ENCODE data around the gene ZBTB7C. TPM values are rescaled to one million over a fixed set of nuclear protein-coding genes. Genes with fewer than 3 reads are reported as not detected.

ZBTB7C gene
- polyA plus RNA-seq (2013, experiment 1 of 2), result 0.04 TPM
- polyA plus RNA-seq (2013, experiment 2 of 2), result 0.86 TPM

DNA sequence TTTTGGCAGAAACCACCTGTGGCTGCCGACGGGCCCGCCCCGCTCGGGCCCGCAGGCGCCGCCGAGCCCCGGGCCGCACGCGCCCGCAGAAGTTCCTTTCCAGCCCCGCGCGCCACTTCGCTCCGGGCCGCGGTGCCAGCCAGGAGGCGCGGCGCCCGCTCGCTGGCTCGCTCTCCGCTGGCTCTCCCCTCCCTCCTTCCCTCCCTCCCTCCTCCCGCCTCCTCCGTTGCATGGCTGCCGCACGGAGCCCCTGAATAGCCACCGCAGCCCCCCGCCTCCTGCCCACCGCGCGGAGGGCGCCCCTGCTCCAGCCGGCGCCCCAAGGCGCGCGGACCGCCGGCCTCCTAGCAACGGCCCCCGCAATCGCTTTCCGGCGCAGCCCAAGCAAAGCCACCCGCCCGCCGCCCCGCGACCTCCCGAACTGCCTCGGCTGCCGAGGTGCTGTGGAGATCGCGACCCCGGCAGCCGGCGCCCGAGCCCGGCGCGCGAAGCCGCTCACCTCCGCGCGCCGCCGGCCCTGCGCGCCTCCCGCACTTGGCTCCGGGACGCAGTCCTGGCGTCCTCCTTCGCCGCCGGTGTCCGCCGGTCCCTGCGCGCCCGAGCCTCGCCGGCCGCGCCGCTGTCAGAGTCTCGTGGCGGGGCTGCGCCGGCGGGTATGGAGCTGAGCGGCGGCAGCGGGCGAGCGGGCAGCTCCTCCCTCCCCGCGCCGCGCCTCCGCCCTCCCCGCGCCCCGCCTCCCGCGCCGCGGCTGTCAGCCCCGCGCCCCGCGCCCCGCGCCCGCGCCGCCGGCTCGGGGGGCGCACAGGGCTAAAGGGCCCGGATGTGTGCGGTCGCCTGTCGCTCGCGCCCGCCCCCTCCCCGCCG, at the start of gene ZBTB7C:
ZBTB7C (minus strand) TSS at position 657 of the 864 bp plus-strand sequence.
- Histone ChIP-seq H3K36me3 (ENCODE audit: control insufficient read depth, insufficient read depth, low read length) (no peaks in the 10 kb centered on the region), H3K9me3 (ENCODE audit: control insufficient read depth, low read length) (no peaks in the 10 kb centered on the region), H3K4me1 (ENCODE audit: control insufficient read depth, insufficient read depth, low read length, poor library complexity, severe bottlenecking) (peaks cover 31% of the 10 kb centered on the region), H3K4me3 (ENCODE audit: extremely low read depth, insufficient read depth, low read length, poor library complexity, severe bottlenecking) (peak within 1 kb of the TSS; percentile 58), H3K27ac (ENCODE audit: low read depth, low read length, severe bottlenecking) (no peak within 1 kb of the TSS)
- WGBS, 2 experiments (ENCODE audit: insufficient coverage in 2 of 2), result 0% methylated on average over 79 to 107 of the region's 136 CpGs

- no peaks in the 10 kb centered on the region for H3K9me3 ChIP-seq (ENCODE audit: control insufficient read depth, low read length)
- WGBS, 2 experiments (ENCODE audit: insufficient coverage in 2 of 2), result 89 to 92% methylated on average over 6 to 8 of the region's 9 CpGs
- no peaks in the 10 kb centered on the region for H3K36me3 ChIP-seq (ENCODE audit: control insufficient read depth, insufficient read depth, low read length)
- no peak overlapping the region for H3K4me3 ChIP-seq (ENCODE audit: extremely low read depth, insufficient read depth, low read length, poor library complexity, severe bottlenecking)
- no peak overlapping the region for H3K27ac ChIP-seq (ENCODE audit: low read depth, low read length, severe bottlenecking)
- peaks cover 14% of the 10 kb centered on the region for H3K4me1 ChIP-seq (ENCODE audit: control insufficient read depth, insufficient read depth, low read length, poor library complexity, severe bottlenecking)
These were observed 47.7 kb upstream of the ZBTB7C start for GRCh38 chr18:48456838-48457237.

GRCh38 chr18:48455555-48456478, 46.6 kb upstream of the ZBTB7C start:
- Histone ChIP-seq H3K4me1 (ENCODE audit: control insufficient read depth, insufficient read depth, low read length, poor library complexity, severe bottlenecking) (peaks cover 14% of the 10 kb centered on the region), H3K36me3 (ENCODE audit: control insufficient read depth, insufficient read depth, low read length) (no peaks in the 10 kb centered on the region), H3K9me3 (ENCODE audit: control insufficient read depth, low read length) (no peaks in the 10 kb centered on the region), H3K27ac (ENCODE audit: low read depth, low read length, severe bottlenecking) (no peak overlapping the region), H3K4me3 (ENCODE audit: extremely low read depth, insufficient read depth, low read length, poor library complexity, severe bottlenecking) (no peak overlapping the region)
- 75 to 84% methylated on average over 9 to 12 of the region's 13 CpGs for whole genome bisulfite sequencing, 2 experiments (ENCODE audit: insufficient coverage in 2 of 2)

DNA sequence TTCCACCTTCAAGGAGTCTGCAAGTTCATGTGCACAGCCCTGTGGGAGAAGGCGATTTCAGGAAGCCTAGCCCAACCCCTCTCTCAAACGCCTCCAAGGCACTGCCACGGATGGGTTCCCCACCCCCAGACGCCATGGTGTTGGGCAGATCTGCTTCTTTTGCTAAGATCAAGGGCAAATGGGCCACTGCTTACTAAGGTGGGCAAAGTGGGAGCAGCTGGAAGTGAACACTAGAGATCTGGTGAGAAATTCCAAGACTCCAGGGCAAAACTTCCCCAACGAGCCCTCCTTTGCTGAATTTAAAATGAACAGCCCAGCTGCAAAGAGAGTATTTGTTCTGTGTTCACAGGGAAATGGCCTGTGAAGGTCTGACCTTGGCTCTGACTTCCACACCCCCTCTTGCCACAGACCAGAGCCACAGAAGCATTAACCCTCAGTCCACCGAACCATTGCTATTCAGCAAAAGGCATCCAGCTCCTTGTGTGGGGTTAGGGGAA, 45.1 kb upstream of the ZBTB7C start:
- no peak overlapping the region for H3K27ac ChIP-seq (ENCODE audit: low read depth, low read length, severe bottlenecking)
- no peaks in the 10 kb centered on the region for H3K36me3 ChIP-seq (ENCODE audit: control insufficient read depth, insufficient read depth, low read length)
- peaks cover 14% of the 10 kb centered on the region for H3K4me1 ChIP-seq (ENCODE audit: control insufficient read depth, insufficient read depth, low read length, poor library complexity, severe bottlenecking)
- H3K4me3 ChIP-seq (ENCODE audit: extremely low read depth, insufficient read depth, low read length, poor library complexity, severe bottlenecking), result no peak overlapping the region
- H3K9me3 ChIP-seq (ENCODE audit: control insufficient read depth, low read length), result no peaks in the 10 kb centered on the region
- 67 to 83% methylated on average over 2 to 3 of the region's 6 CpGs for WGBS, 2 experiments (ENCODE audit: insufficient coverage in 2 of 2)

- 94 to 96% methylated on average over 4 to 9 of the region's 9 CpGs for WGBS, 2 experiments (ENCODE audit: insufficient coverage in 2 of 2)
- no peak overlapping the region for H3K27ac ChIP-seq (ENCODE audit: low read depth, low read length, severe bottlenecking)
- H3K4me1 ChIP-seq (ENCODE audit: control insufficient read depth, insufficient read depth, low read length, poor library complexity, severe bottlenecking), result peaks cover 14% of the 10 kb centered on the region
- no peaks in the 10 kb centered on the region for H3K36me3 ChIP-seq (ENCODE audit: control insufficient read depth, insufficient read depth, low read length)
- no peak overlapping the region for H3K4me3 ChIP-seq (ENCODE audit: extremely low read depth, insufficient read depth, low read length, poor library complexity, severe bottlenecking)
- H3K9me3 ChIP-seq (ENCODE audit: control insufficient read depth, low read length), result no peaks in the 10 kb centered on the region
These were observed 44.3 kb upstream of the ZBTB7C start for GRCh38 chr18:48453330-48454066.

DNA sequence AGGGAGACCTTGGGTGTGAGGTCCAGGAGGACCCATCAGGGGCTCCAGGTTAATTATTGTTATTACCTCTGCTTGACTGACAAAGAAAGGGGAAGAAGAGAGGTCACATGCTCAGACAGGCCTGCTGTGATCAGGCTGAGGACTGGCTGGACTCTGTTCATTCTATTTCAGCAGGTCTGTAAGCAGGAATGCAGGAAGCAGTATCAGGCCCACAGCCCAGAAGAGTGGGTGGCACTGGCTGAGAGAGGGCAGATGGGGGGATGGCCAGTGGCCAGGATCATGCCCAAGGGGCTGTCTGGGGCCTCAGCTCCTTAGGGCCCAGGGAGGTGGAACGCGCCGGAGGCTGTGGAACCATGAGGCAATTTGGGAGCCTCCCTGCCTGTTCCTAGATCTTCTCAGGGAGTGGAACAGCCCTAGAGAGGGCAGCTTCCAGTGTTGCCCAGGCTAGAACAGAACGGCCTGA, 43.7 kb upstream of the ZBTB7C start:
- 94 to 95% methylated on average over 3 to 4 of the region's 4 CpGs for WGBS, 2 experiments (ENCODE audit: insufficient coverage in 2 of 2)
- no peak overlapping the region for H3K4me3 ChIP-seq (ENCODE audit: extremely low read depth, insufficient read depth, low read length, poor library complexity, severe bottlenecking)
- peaks cover 14% of the 10 kb centered on the region for H3K4me1 ChIP-seq (ENCODE audit: control insufficient read depth, insufficient read depth, low read length, poor library complexity, severe bottlenecking)
- no peaks in the 10 kb centered on the region for H3K9me3 ChIP-seq (ENCODE audit: control insufficient read depth, low read length)
- H3K27ac ChIP-seq (ENCODE audit: low read depth, low read length, severe bottlenecking), result no peak overlapping the region
- no peaks in the 10 kb centered on the region for H3K36me3 ChIP-seq (ENCODE audit: control insufficient read depth, insufficient read depth, low read length)

- Histone ChIP-seq H3K27ac (ENCODE audit: low read depth, low read length, severe bottlenecking) (no peak overlapping the region), H3K4me1 (ENCODE audit: control insufficient read depth, insufficient read depth, low read length, poor library complexity, severe bottlenecking) (peaks cover 9% of the 10 kb centered on the region), H3K9me3 (ENCODE audit: control insufficient read depth, low read length) (no peaks in the 10 kb centered on the region), H3K4me3 (ENCODE audit: extremely low read depth, insufficient read depth, low read length, poor library complexity, severe bottlenecking) (no peak overlapping the region), H3K36me3 (ENCODE audit: control insufficient read depth, insufficient read depth, low read length) (no peaks in the 10 kb centered on the region)
- 92 to 100% methylated on average over 2 of the region's 2 CpGs for WGBS, 2 experiments (ENCODE audit: insufficient coverage in 2 of 2)
These were observed 41.5 kb upstream of the ZBTB7C start for GRCh38 chr18:48450685-48451084.

DNA sequence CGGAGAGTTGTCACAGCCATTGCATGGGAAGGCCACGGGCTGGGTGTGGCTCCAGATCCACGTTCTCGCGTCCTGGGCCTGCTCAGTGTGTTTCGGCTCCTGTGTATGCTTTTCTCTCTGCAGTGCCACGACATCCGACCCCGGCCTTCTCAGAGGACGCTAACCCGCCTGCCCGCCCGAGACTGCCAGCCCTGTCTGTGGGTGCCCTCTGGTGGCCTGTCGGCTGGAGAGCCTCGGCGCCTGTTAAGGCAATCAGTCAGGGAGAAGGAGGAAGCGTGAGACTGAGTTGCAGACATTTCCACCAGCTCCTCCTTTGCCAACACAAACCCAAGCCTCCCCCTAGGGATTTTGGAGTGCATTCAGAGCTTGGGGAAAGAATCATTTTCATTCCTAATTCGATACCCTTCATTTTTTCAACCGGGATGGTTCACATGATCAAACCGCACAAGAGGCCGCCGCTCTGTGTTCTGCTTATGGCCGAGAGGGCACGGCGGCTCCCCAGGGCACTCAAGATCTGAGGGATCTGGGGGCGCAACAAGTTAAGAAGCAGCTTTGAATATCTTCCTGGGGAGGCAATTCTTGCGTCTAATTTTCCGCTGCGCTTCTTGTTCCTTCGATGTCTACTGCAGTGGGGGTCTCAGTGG, 37.5 kb upstream of the ZBTB7C start:
- H3K27ac ChIP-seq (ENCODE audit: low read depth, low read length, severe bottlenecking), result no peak overlapping the region
- 56 to 64% methylated on average over 19 to 22 of the region's 30 CpGs for WGBS, 2 experiments (ENCODE audit: insufficient coverage in 2 of 2)
- no peak overlapping the region for H3K4me3 ChIP-seq (ENCODE audit: extremely low read depth, insufficient read depth, low read length, poor library complexity, severe bottlenecking)
- H3K36me3 ChIP-seq (ENCODE audit: control insufficient read depth, insufficient read depth, low read length), result no peaks in the 10 kb centered on the region
- H3K9me3 ChIP-seq (ENCODE audit: control insufficient read depth, low read length), result no peaks in the 10 kb centered on the region
- H3K4me1 ChIP-seq (ENCODE audit: control insufficient read depth, insufficient read depth, low read length, poor library complexity, severe bottlenecking), result no peaks in the 10 kb centered on the region

DNA sequence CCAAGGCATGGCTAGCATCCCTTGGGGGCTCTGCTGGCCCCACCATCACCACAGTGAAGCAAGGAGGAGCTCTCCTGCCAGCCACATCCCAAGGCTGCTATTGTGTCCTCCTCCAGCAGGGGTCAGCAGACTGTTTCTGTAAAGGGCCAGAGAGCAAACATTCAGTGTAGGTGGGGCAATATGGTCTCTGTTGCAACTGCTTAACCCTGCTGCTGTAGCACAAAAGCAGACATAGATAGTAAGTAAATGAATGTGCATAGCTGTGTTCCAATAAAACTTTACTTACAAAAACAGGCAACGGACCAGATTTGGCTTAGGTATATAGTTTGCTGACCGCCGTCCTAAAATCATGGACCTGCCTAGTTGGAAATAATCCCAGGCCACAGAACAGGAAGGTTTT, 36.4 kb upstream of the ZBTB7C start:
- no peak overlapping the region for H3K27ac ChIP-seq (ENCODE audit: low read depth, low read length, severe bottlenecking)
- H3K9me3 ChIP-seq (ENCODE audit: control insufficient read depth, low read length), result no peaks in the 10 kb centered on the region
- WGBS, 2 experiments (ENCODE audit: insufficient coverage in 2 of 2), result 71 to 75% methylated on average over 2 to 3 of the region's 3 CpGs
- no peaks in the 10 kb centered on the region for H3K36me3 ChIP-seq (ENCODE audit: control insufficient read depth, insufficient read depth, low read length)
- H3K4me3 ChIP-seq (ENCODE audit: extremely low read depth, insufficient read depth, low read length, poor library complexity, severe bottlenecking), result no peak overlapping the region
- H3K4me1 ChIP-seq (ENCODE audit: control insufficient read depth, insufficient read depth, low read length, poor library complexity, severe bottlenecking), result no peaks in the 10 kb centered on the region

GRCh38 chr18:48442761-48443160, 33.6 kb upstream of the ZBTB7C start:
- 79 to 90% methylated on average over 2 of the region's 2 CpGs for WGBS, 2 experiments (ENCODE audit: insufficient coverage in 2 of 2)

More at GRCh38 chr18:48442761-48443160, 33.6 kb upstream of the ZBTB7C start:
- Histone ChIP-seq H3K9me3 (ENCODE audit: control insufficient read depth, low read length) (no peaks in the 10 kb centered on the region), H3K4me1 (ENCODE audit: control insufficient read depth, insufficient read depth, low read length, poor library complexity, severe bottlenecking) (no peaks in the 10 kb centered on the region), H3K27ac (ENCODE audit: low read depth, low read length, severe bottlenecking) (no peak overlapping the region), H3K4me3 (ENCODE audit: extremely low read depth, insufficient read depth, low read length, poor library complexity, severe bottlenecking) (no peak overlapping the region), H3K36me3 (ENCODE audit: control insufficient read depth, insufficient read depth, low read length) (no peaks in the 10 kb centered on the region)

Measured in mesodermal cell (in vitro differentiated cells).